8988T (cell line): Measurements from ENCODE around the gene MYBBP1A.

Experiments used
- DNase-seq: peaks from one replicate; pipeline ENCODE4 v3.0.0; 2011

Gene MYBBP1A

GRCh38 chr17:4534515-4534914 lies 20.7 kb downstream of the MYBBP1A start:
- DNase-seq = no peak

- DNase-seq = no peak
These were observed 21.4 kb downstream of the MYBBP1A start for GRCh38 chr17:4533523-4534504.

GRCh38 chr17:4532860-4533522 lies 22.2 kb downstream of the MYBBP1A start:
- no peak for DNase-seq

GRCh38 chr17:4531988-4532736 lies 23.0 kb downstream of the MYBBP1A start:
- no peak for DNase-seq

GRCh38 chr17:4530799-4531730 lies 24.1 kb downstream of the MYBBP1A start:
- no peak for DNase-seq

GRCh38 chr17:4529533-4530152 lies 25.5 kb downstream of the MYBBP1A start:
- no peak for DNase-seq

- DNase-seq = no peak
These were observed 27.5 kb downstream of the MYBBP1A start for GRCh38 chr17:4527566-4528125.

GRCh38 chr17:4527134-4527533 lies 28.1 kb downstream of the MYBBP1A start:
- no peak for DNase-seq

GRCh38 chr17:4525691-4526397 lies 29.3 kb downstream of the MYBBP1A start:
- no peak for DNase-seq

GRCh38 chr17:4523946-4524345 lies 31.2 kb downstream of the MYBBP1A start:
- DNase-seq = no peak

- DNase-seq = no peak
These were observed 32.5 kb downstream of the MYBBP1A start for GRCh38 chr17:4522661-4523060.

- DNase-seq = no peak
These were observed 34.1 kb downstream of the MYBBP1A start for GRCh38 chr17:4520894-4521600.

- DNase-seq = no peak
These were observed 34.9 kb downstream of the MYBBP1A start for GRCh38 chr17:4520060-4520893.

GRCh38 chr17:4519361-4519788 lies 35.8 kb downstream of the MYBBP1A start:
- no peak for DNase-seq

GRCh38 chr17:4518901-4519300 lies 36.3 kb downstream of the MYBBP1A start:
- DNase-seq = no peak

GRCh38 chr17:4516735-4517134 lies 38.4 kb downstream of the MYBBP1A start:
- no peak for DNase-seq

GRCh38 chr17:4515501-4515900 lies 39.7 kb downstream of the MYBBP1A start:
- no peak for DNase-seq

- no peak for DNase-seq
These were observed 40.4 kb downstream of the MYBBP1A start for GRCh38 chr17:4514779-4515178.

- no peak for DNase-seq
These were observed 41.0 kb downstream of the MYBBP1A start for GRCh38 chr17:4514206-4514605.
